Kidney epithelial cell (primary cell): Measurements from ENCODE around the gene HERPUD2. TPM values are rescaled to one million over a fixed set of nuclear protein-coding genes. Genes with fewer than 3 reads are reported as not detected.

Experiments
- DNase-seq: peaks from one replicate; pipeline ENCODE4 v3.0.0-alpha.2; 2010; ENCODE audit warnings: low read depth
- H3K27me3 ChIP-seq: 2 replicates; pipeline ENCODE4 v1.6.0; 2011; ENCODE audit warnings: low read length; ENCODE audit not compliant: control insufficient read depth, insufficient read depth
- H3K36me3 ChIP-seq: 2 replicates; pipeline ENCODE4 v1.5.1; 2011; ENCODE audit warnings: low read length; ENCODE audit not compliant: control insufficient read depth, insufficient read depth
- H3K4me3 ChIP-seq: 2 replicates; pipeline ENCODE4 v1.5.1; 2011; ENCODE audit warnings: low read depth, mild to moderate bottlenecking, control low read depth, low read length
- CTCF ChIP-seq: IDR thresholded peaks from 2 replicates; pipeline ENCODE4 v1.5.1; 2011; ENCODE audit warnings: mild to moderate bottlenecking, moderate library complexity, low read length, control low read depth, inconsistent platforms; ENCODE audit not compliant: insufficient read depth, poor library complexity, severe bottlenecking
- total RNA-seq: library from RNA; depleted of rRNA; stranded (reverse); fragments of >200 nt; gene quantifications from 2 replicates; pipeline ENCODE4 v1.2.3, GENCODE V29; 2015

The HERPUD2 gene
- total RNA-seq, 1 donor from 2014 or later = 29.4 TPM

GRCh38 chr7:35613150-35613549 lies 81.8 kb downstream of the HERPUD2 start:
- H3K4me3 ChIP-seq = no peak overlapping the region
- no peaks in the 10 kb centered on the region for H3K27me3 ChIP-seq
- DNase-seq = no peak
- no peak for TF ChIP-seq CTCF
- no peaks in the 10 kb centered on the region for H3K36me3 ChIP-seq

GRCh38 chr7:35605760-35606159 lies 89.2 kb downstream of the HERPUD2 start:
- H3K27me3 ChIP-seq = no peaks in the 10 kb centered on the region
- no peak overlapping the region for H3K4me3 ChIP-seq
- no peak for TF ChIP-seq CTCF
- DNase-seq = peak; percentile 32
- H3K36me3 ChIP-seq = no peaks in the 10 kb centered on the region

GRCh38 chr7:35604595-35604994 lies 90.3 kb downstream of the HERPUD2 start:
- no peaks in the 10 kb centered on the region for H3K27me3 ChIP-seq
- no peak for DNase-seq
- TF ChIP-seq CTCF = no peak
- no peaks in the 10 kb centered on the region for H3K36me3 ChIP-seq
- H3K4me3 ChIP-seq = no peak overlapping the region

- TF ChIP-seq CTCF = no peak
- Histone ChIP-seq H3K27me3 (no peaks in the 10 kb centered on the region), H3K4me3 (no peak overlapping the region), H3K36me3 (no peaks in the 10 kb centered on the region)
- no peak for DNase-seq
Observed at GRCh38 chr7:35599645-35600044, 95.3 kb downstream of the HERPUD2 start.

- Histone ChIP-seq H3K4me3 (no peak overlapping the region), H3K36me3 (no peaks in the 10 kb centered on the region), H3K27me3 (no peaks in the 10 kb centered on the region)
- TF ChIP-seq CTCF = no peak
- no peak for DNase-seq
Observed at GRCh38 chr7:35599061-35599460, 95.9 kb downstream of the HERPUD2 start.

- Histone ChIP-seq H3K4me3 (no peak overlapping the region), H3K36me3 (no peaks in the 10 kb centered on the region), H3K27me3 (no peaks in the 10 kb centered on the region)
- no peak for TF ChIP-seq CTCF
- DNase-seq = no peak
Observed at GRCh38 chr7:35596061-35596460, 98.9 kb downstream of the HERPUD2 start.
